Muscle of leg (tissue), 11 donors: ENCODE data around the gene TMEM117. TPM values are rescaled to one million over a fixed set of nuclear protein-coding genes. Genes with fewer than 3 reads are reported as not detected.

Experiments
- DNase-seq: peaks from one replicate; pipeline ENCODE4 v3.0.0; 2013
- H3K27ac ChIP-seq: one replicate; pipeline ENCODE4 v1.5.1; 2013; ENCODE audit warnings: mild to moderate bottlenecking, low read length, control low read depth
- H3K27me3 ChIP-seq: one replicate; pipeline ENCODE4 v1.6.1; 2013; ENCODE audit warnings: low read length; ENCODE audit not compliant: control insufficient read depth, insufficient read depth
- H3K36me3 ChIP-seq: one replicate; pipeline ENCODE4 v1.6.1; 2013; ENCODE audit warnings: low read length; ENCODE audit not compliant: control insufficient read depth, insufficient read depth
- H3K4me1 ChIP-seq: one replicate; pipeline ENCODE4 v1.6.1; 2013; ENCODE audit warnings: low read length; ENCODE audit not compliant: control insufficient read depth, insufficient read depth
- H3K4me3 ChIP-seq: one replicate; pipeline ENCODE4 v1.5.1; 2013; ENCODE audit warnings: low read length, control low read depth
- H3K9me3 ChIP-seq: replicated peaks from 2 replicates; pipeline ENCODE4 v1.6.1; 2013; ENCODE audit warnings: low read depth, low read length; ENCODE audit not compliant: control insufficient read depth
- WGBS: methylation state at CpG from one replicate; pipeline ENCODE4 v1.1.5; 2013; ENCODE audit warnings: missing lambda C conversion rate; ENCODE audit not compliant: insufficient coverage; 5-methylcytosine and 5-hydroxymethylcytosine counted together
- polyA plus RNA-seq, 8 donors: library from polyadenylated mRNA; unstranded; fragments of 120-200 nt; gene quantifications; one replicate each; pipeline versions ENCODE4 v1.2.1 to v1.2.3, GENCODE V29; 2013; ENCODE audit warnings: inconsistent platforms in 1 of 8, low replicate concordance in 1 of 8; ENCODE audit not compliant: insufficient read length in 8 of 8, insufficient read depth in 1 of 8
- total RNA-seq: library from RNA; stranded (reverse); fragments of 120-200 nt; gene quantifications from one replicate; pipeline ENCODE4 v1.2.4, GENCODE V29; 2013

TMEM117 gene
- total and polyA plus RNA-seq, 9 donors = 9.2 to 13.0 (median 11.0) TPM

GRCh38 chr12:44224399-44225148, 388.7 kb downstream of the TMEM117 start:
- peak; percentile 8 for DNase-seq
- Histone ChIP-seq H3K4me1 (no peaks in the 10 kb centered on the region), H3K9me3 (no peaks in the 10 kb centered on the region), H3K27me3 (no peaks in the 10 kb centered on the region), H3K4me3 (no peak overlapping the region), H3K27ac (no peak overlapping the region), H3K36me3 (no peaks in the 10 kb centered on the region)
- WGBS = no CpG with 5 or more reads among the region's 4 CpGs

GRCh38 chr12:44225149-44225510, 389.2 kb downstream of the TMEM117 start:
- H3K36me3 ChIP-seq = no peaks in the 10 kb centered on the region
- H3K27me3 ChIP-seq = no peaks in the 10 kb centered on the region
- no CpG with 5 or more reads among the region's 2 CpGs for whole genome bisulfite sequencing
- H3K9me3 ChIP-seq = no peaks in the 10 kb centered on the region
- H3K4me1 ChIP-seq = no peaks in the 10 kb centered on the region
- H3K27ac ChIP-seq = no peak overlapping the region
- H3K4me3 ChIP-seq = no peak overlapping the region
- DNase-seq = peak; percentile 46

- H3K9me3 ChIP-seq = no peaks in the 10 kb centered on the region
- H3K36me3 ChIP-seq = no peaks in the 10 kb centered on the region
- H3K27ac ChIP-seq = no peak overlapping the region
- H3K4me3 ChIP-seq = no peak overlapping the region
- H3K27me3 ChIP-seq = no peaks in the 10 kb centered on the region
- no peaks in the 10 kb centered on the region for H3K4me1 ChIP-seq
- WGBS = 67% methylated on average over 1 of the region's 2 CpGs
- DNase-seq = no peak
Measured at GRCh38 chr12:44227616-44228015, 391.7 kb downstream of the TMEM117 start.

GRCh38 chr12:44229846-44230245, 394.0 kb downstream of the TMEM117 start:
- Histone ChIP-seq H3K4me3 (no peak overlapping the region), H3K4me1 (no peaks in the 10 kb centered on the region), H3K27me3 (no peaks in the 10 kb centered on the region), H3K27ac (no peak overlapping the region), H3K36me3 (no peaks in the 10 kb centered on the region), H3K9me3 (no peaks in the 10 kb centered on the region)
- no peak for DNase-seq
- 88% methylated on average over 1 of the region's 4 CpGs for WGBS

DNA sequence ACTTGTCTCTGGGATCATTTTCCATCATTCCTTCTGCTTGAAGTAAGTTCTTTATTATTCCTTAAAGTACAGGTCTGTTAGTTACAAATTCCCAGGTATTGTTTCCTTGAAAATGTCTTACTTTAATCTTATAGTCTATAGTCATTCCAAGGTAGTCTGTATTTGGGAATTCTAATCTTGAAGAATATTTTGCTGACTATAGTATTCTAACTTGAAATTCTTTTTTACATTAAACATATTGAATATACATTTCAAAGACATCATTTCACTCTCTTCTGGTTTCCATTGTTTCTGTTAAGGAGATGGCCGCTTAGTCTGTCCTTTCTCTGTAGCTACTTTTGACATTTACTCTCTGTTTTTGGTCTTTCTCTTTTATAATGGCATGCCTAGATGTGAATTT, 399.8 kb downstream of the TMEM117 start:
- Histone ChIP-seq H3K27ac (no peak overlapping the region), H3K4me3 (no peak overlapping the region), H3K36me3 (no peaks in the 10 kb centered on the region), H3K27me3 (no peaks in the 10 kb centered on the region), H3K4me1 (no peaks in the 10 kb centered on the region), H3K9me3 (no peaks in the 10 kb centered on the region)
- no peak for DNase-seq
- no CpG with 5 or more reads among the region's 1 CpG for WGBS

DNA sequence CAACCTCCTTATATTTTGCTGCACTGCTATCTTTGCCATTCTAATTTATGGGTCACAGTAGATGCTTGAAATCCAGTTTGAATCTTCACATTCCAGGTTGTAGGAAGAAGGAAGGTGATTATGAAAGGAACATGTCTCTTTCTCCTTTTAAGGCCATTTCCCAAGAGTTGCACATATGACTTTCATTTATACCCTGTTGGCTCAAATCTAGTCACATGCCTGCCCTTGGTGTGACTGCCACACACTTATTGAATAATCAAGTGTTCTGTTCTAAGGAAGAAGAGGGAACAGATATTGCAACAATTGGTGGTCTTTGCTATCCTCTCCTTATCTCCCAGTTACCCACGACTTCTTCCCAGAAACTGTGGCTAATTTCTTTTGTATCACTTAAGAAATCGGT, 404.3 kb downstream of the TMEM117 start:
- no peaks in the 10 kb centered on the region for H3K4me1 ChIP-seq
- H3K4me3 ChIP-seq = no peak overlapping the region
- no peak overlapping the region for H3K27ac ChIP-seq
- no CpG with 5 or more reads among the region's 2 CpGs for WGBS
- H3K36me3 ChIP-seq = no peaks in the 10 kb centered on the region
- DNase-seq = no peak
- H3K27me3 ChIP-seq = no peaks in the 10 kb centered on the region
- H3K9me3 ChIP-seq = no peaks in the 10 kb centered on the region

- Histone ChIP-seq H3K27ac (no peak overlapping the region), H3K27me3 (no peaks in the 10 kb centered on the region)
- no CpG with 5 or more reads among the region's 2 CpGs for WGBS
Measured at GRCh38 chr12:44245932-44246331, 410.1 kb downstream of the TMEM117 start.

GRCh38 chr12:44246482-44247105, 410.7 kb downstream of the TMEM117 start:
- no peak overlapping the region for H3K27ac ChIP-seq
- H3K36me3 ChIP-seq = no peaks in the 10 kb centered on the region
- no peaks in the 10 kb centered on the region for H3K9me3 ChIP-seq
- no peak overlapping the region for H3K4me3 ChIP-seq
- WGBS = 100% methylated on average over 1 of the region's 3 CpGs
- no peak for DNase-seq
- H3K27me3 ChIP-seq = no peaks in the 10 kb centered on the region
- no peaks in the 10 kb centered on the region for H3K4me1 ChIP-seq

More at GRCh38 chr12:44245932-44246331, 410.1 kb downstream of the TMEM117 start:
- H3K36me3 ChIP-seq = no peaks in the 10 kb centered on the region
- H3K4me3 ChIP-seq = no peak overlapping the region
- DNase-seq = no peak
- H3K4me1 ChIP-seq = no peaks in the 10 kb centered on the region
- H3K9me3 ChIP-seq = no peaks in the 10 kb centered on the region

GRCh38 chr12:44247588-44247987, 411.7 kb downstream of the TMEM117 start:
- no peak overlapping the region for H3K4me3 ChIP-seq
- H3K9me3 ChIP-seq = no peaks in the 10 kb centered on the region
- H3K27ac ChIP-seq = no peak overlapping the region
- DNase-seq = no peak
- no peaks in the 10 kb centered on the region for H3K27me3 ChIP-seq
- 100% methylated on average over 1 of the region's 4 CpGs for WGBS
- no peaks in the 10 kb centered on the region for H3K36me3 ChIP-seq
- H3K4me1 ChIP-seq = no peaks in the 10 kb centered on the region

GRCh38 chr12:44248436-44248835, 412.6 kb downstream of the TMEM117 start:
- H3K9me3 ChIP-seq = no peaks in the 10 kb centered on the region
- WGBS = 98% methylated on average over 4 of the region's 4 CpGs

More at GRCh38 chr12:44248436-44248835, 412.6 kb downstream of the TMEM117 start:
- H3K27me3 ChIP-seq = no peaks in the 10 kb centered on the region
- H3K36me3 ChIP-seq = no peaks in the 10 kb centered on the region
- H3K4me1 ChIP-seq = no peaks in the 10 kb centered on the region
- no peak overlapping the region for H3K4me3 ChIP-seq
- no peak for DNase-seq
- H3K27ac ChIP-seq = no peak overlapping the region
